Neural progenitor cell (in vitro differentiated cells): ENCODE measurements around the gene ZNF2. TPM values are rescaled to one million over a fixed set of nuclear protein-coding genes. Genes with fewer than 3 reads are reported as not detected.
A peak's percentile ranks its signal among the peaks of the same experiment; 100 is the strongest.

Experiments
- DNase-seq: peaks from one replicate; pipeline ENCODE4 v3.0.0-alpha.2; 2016; ENCODE audit warnings: low spot score
- H2AFZ ChIP-seq: fragments of 200-600 bp; sonication (generic); replicated peaks from 2 replicates; pipeline ENCODE4 v1.6.1; 2016; ENCODE audit warnings: antibody characterized with exemption
- H3F3A ChIP-seq: fragments of 200-600 bp; sonication (generic); 2 replicates; pipeline ENCODE4 v1.6.1; 2016; ENCODE audit warnings: antibody characterized with exemption, low read depth
- H3K27ac ChIP-seq: fragments of 200-600 bp; sonication (generic); 2 replicates; pipeline ENCODE4 v1.5.1; 2016; ENCODE audit warnings: mild to moderate bottlenecking
- H3K27me3 ChIP-seq: fragments of 200-600 bp; sonication (generic); 2 replicates; pipeline ENCODE4 v1.6.1; 2016; ENCODE audit warnings: mild to moderate bottlenecking, moderate library complexity
- H3K36me3 ChIP-seq: fragments of 200-600 bp; sonication (generic); 2 replicates; pipeline ENCODE4 v1.5.1; 2016
- H3K4me1 ChIP-seq: fragments of 200-600 bp; sonication (generic); 2 replicates; pipeline ENCODE4 v1.6.1; 2016; ENCODE audit warnings: mixed run types
- H3K4me2 ChIP-seq: fragments of 200-600 bp; sonication (generic); 2 replicates; pipeline ENCODE4 v1.6.1; 2016
- H3K4me3 ChIP-seq: fragments of 200-600 bp; sonication (generic); 2 replicates; pipeline ENCODE4 v1.5.1; 2016
- H3K79me2 ChIP-seq: fragments of 200-600 bp; sonication (generic); 2 replicates; pipeline ENCODE4 v1.6.1; 2016; ENCODE audit warnings: low read depth
- H3K9ac ChIP-seq: fragments of 200-600 bp; sonication (generic); 2 replicates; pipeline ENCODE4 v1.6.1; 2016
- H3K9me3 ChIP-seq: fragments of 200-600 bp; sonication (generic); 2 replicates; pipeline ENCODE4 v1.5.1; 2016; ENCODE audit warnings: low read depth
- H4K20me1 ChIP-seq: fragments of 200-600 bp; sonication (generic); 2 replicates; pipeline ENCODE4 v1.6.1; 2016; ENCODE audit warnings: low read depth
- H3K27ac Mint-ChIP-seq: 3 replicates; pipeline ENCODE4 v1.8.0; 2021; ENCODE audit warnings: mixed read lengths
- H3K27me3 Mint-ChIP-seq: 2 replicates; pipeline ENCODE4 v1.8.0; 2022; ENCODE audit warnings: low read depth, mild to moderate bottlenecking, inconsistent platforms, moderate library complexity, mixed read lengths; ENCODE audit not compliant: insufficient read depth
- H3K36me3 Mint-ChIP-seq: 3 replicates; pipeline ENCODE4 v1.8.0; 2021; ENCODE audit warnings: mixed read lengths
- H3K4me1 Mint-ChIP-seq: 3 replicates; pipeline ENCODE4 v1.8.0; 2021; ENCODE audit warnings: mixed read lengths
- H3K4me3 Mint-ChIP-seq: 3 replicates; pipeline ENCODE4 v1.8.0; 2021; ENCODE audit warnings: mild to moderate bottlenecking, moderate library complexity, mixed read lengths
- H3K9me3 Mint-ChIP-seq: 3 replicates; pipeline ENCODE4 v1.8.0; 2020; ENCODE audit warnings: mixed read lengths
- CTCF ChIP-seq: fragments of 200-600 bp; sonication (generic); IDR thresholded peaks from 2 replicates; pipeline ENCODE4 v1.5.1; 2017; ENCODE audit warnings: antibody characterized with exemption, mild to moderate bottlenecking
- EZH2 ChIP-seq: fragments of 200-600 bp; sonication (generic); IDR thresholded peaks from 2 replicates; pipeline ENCODE4 v1.6.1; 2017; ENCODE audit warnings: antibody characterized with exemption, mild to moderate bottlenecking, moderate library complexity
- EZH2phosphoT487 ChIP-seq: fragments of 200-600 bp; sonication (generic); IDR thresholded peaks from 2 replicates; pipeline ENCODE4 v1.6.1; 2017; ENCODE audit warnings: antibody characterized with exemption
- total RNA-seq: library from RNA; depleted of rRNA; stranded (reverse); fragments of >200 nt; gene quantifications from 2 replicates; pipeline ENCODE4 v1.2.3, GENCODE V29; 2015; ENCODE audit warnings: low replicate concordance

ZNF2 gene
- total RNA-seq, 1 donor from 2014 or later: 5.1 TPM

- Histone ChIP-seq H3K9ac (no peak overlapping the region), H3K4me3 (no peak overlapping the region), H3F3A (peaks cover 10% of the 10 kb centered on the region), H3K79me2 (peaks cover 11% of the 10 kb centered on the region), H3K36me3 (peaks cover 10% of the 10 kb centered on the region), H3K9me3 (peaks cover 8% of the 10 kb centered on the region), H4K20me1 (no peaks in the 10 kb centered on the region), H3K4me2 (no peak overlapping the region), H3K4me1 (peaks cover 5% of the 10 kb centered on the region), H3K27ac (no peak overlapping the region), H3K27me3 (peaks cover 14% of the 10 kb centered on the region), H2AFZ (no peak overlapping the region)
- Mint-ChIP-seq H3K27me3 (peaks cover 7% of the 10 kb centered on the region), H3K27ac (no peak overlapping the region), H3K4me1 (peaks cover 13% of the 10 kb centered on the region), H3K9me3 (peaks cover 30% of the 10 kb centered on the region), H3K4me3 (peak overlapping the region; percentile 1), H3K36me3 (peaks cover 18% of the 10 kb centered on the region)
- TF ChIP-seq EZH2 (no peak), CTCF (no peak), EZH2phosphoT487 (no peak)
- no peak for DNase-seq
Measured at GRCh38 chr2:95204396-95204795, 38.8 kb downstream of the ZNF2 start.

GRCh38 chr2:95206096-95206495 lies 40.5 kb downstream of the ZNF2 start:
- DNase-seq: peak; percentile 14
- H3K36me3 Mint-ChIP-seq: peaks cover 30% of the 10 kb centered on the region
- peaks cover 10% of the 10 kb centered on the region for H3F3A ChIP-seq
- H3K4me3 ChIP-seq: peak overlapping the region; percentile 68
- H3K4me1 ChIP-seq: peaks cover 5% of the 10 kb centered on the region
- peaks cover 38% of the 10 kb centered on the region for H3K9me3 Mint-ChIP-seq
- H3K9ac ChIP-seq: no peak overlapping the region
- peaks cover 15% of the 10 kb centered on the region for H3K36me3 ChIP-seq
- peaks cover 7% of the 10 kb centered on the region for H3K27me3 Mint-ChIP-seq
- peak overlapping the region; percentile 92 for H3K4me3 Mint-ChIP-seq
- H4K20me1 ChIP-seq: no peaks in the 10 kb centered on the region
- no peak overlapping the region for H2AFZ ChIP-seq
- H3K9me3 ChIP-seq: peaks cover 8% of the 10 kb centered on the region
- H3K27ac ChIP-seq: no peak overlapping the region
- peaks cover 14% of the 10 kb centered on the region for H3K27me3 ChIP-seq
- H3K27ac Mint-ChIP-seq: peak overlapping the region; percentile 18
- H3K4me1 Mint-ChIP-seq: peaks cover 13% of the 10 kb centered on the region
- H3K79me2 ChIP-seq: peaks cover 17% of the 10 kb centered on the region
- no peak for TF ChIP-seq CTCF
- no peak for TF ChIP-seq EZH2
- no peak for TF ChIP-seq EZH2phosphoT487
- peak overlapping the region; percentile 92 for H3K4me2 ChIP-seq

GRCh38 chr2:95207111-95207961 lies 41.7 kb downstream of the ZNF2 start, which contains the start of gene ZNF892:
Gene ZNF892 (plus strand): TSS chr2:95207521. CDS start chr2:95207816, 295 bp downstream.
- Mint-ChIP-seq H3K27ac (peak within 1 kb of the TSS; percentile 46), H3K36me3 (peaks cover 42% of the 10 kb centered on the region), H3K4me1 (peaks cover 13% of the 10 kb centered on the region), H3K9me3 (peaks cover 48% of the 10 kb centered on the region), H3K4me3 (peak within 1 kb of the TSS; percentile 92), H3K27me3 (peaks cover 7% of the 10 kb centered on the region)
- Histone ChIP-seq H3K36me3 (peaks cover 27% of the 10 kb centered on the region), H3K27ac (no peak within 1 kb of the TSS), H3K79me2 (peaks cover 17% of the 10 kb centered on the region), H3K27me3 (peaks cover 14% of the 10 kb centered on the region), H3K4me1 (peaks cover 5% of the 10 kb centered on the region), H2AFZ (peak within 1 kb of the TSS; percentile 95), H3K9me3 (peaks cover 20% of the 10 kb centered on the region), H3F3A (peaks cover 10% of the 10 kb centered on the region), H4K20me1 (no peaks in the 10 kb centered on the region), H3K4me2 (peak within 1 kb of the TSS; percentile 92), H3K9ac (no peak within 1 kb of the TSS), H3K4me3 (peak within 1 kb of the TSS; percentile 68)
- DNase-seq: peak; percentile 96
- TF ChIP-seq EZH2 (no peak), CTCF (peak; percentile 23)
